Colon (tissue), 2 donors: ENCODE measurements around the gene CHD6.

Experiments used
- FAIRE-seq: peaks from 2 replicates; lab custom pipeline; 2012; peaks lifted over from hg19 to GRCh38; lab: Jason Lieb, UNC
- donor health status: control.
- donor health status: control.

The CHD6 gene

DNA sequence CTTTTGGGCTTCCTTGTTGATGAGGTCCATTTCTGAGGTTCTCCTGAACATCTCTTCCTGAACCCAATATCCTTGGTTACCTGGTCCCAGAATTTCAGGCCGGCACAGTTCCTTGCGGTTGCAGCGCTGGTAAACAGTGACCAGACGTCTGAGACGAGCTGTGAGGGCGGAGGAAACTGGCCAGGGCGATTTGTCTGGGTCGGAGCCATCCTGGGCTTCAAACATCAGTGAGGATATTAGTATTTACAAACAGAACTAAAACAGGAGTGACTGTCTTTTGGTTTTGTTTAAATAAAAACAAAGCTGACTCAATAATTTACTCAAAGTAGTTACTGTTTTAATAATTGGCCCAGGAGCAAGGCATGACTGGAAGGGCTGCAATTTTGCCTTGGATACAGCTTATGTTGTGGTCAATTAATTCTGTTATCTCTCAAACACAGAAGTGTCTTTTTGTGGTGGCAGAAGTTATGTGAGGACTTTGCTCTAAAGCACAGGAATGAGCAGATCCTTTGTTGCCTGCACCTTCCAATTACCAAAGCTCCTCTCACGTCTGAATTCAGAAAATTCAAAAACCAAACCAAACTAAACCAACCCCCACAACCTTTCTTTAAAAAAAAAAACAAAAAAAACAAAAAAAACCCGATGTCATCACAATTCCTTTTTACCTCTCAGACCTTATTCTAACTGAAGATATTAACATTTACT lies 192.8 kb downstream of the CHD6 start:
- no peak for FAIRE-seq

DNA sequence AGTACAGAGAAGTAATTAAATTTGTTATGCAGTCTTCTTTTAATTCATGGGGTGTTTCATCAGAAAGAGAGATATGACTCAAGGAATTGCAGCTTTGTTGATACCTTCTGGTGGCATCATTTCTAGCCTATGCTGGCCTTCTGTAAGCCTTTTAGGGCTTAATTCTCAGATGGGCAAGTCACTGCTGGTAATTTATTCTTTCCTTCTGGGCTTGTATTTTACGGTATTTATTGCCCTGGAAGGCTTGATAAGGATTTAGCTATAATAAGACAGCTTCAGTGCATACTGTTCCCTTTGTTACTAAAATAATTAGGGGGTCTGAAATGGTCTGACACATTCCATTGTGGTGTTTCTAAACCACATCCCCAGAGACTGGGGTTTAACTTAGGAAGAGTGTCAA lies 193.6 kb downstream of the CHD6 start:
- FAIRE-seq: no peak

DNA sequence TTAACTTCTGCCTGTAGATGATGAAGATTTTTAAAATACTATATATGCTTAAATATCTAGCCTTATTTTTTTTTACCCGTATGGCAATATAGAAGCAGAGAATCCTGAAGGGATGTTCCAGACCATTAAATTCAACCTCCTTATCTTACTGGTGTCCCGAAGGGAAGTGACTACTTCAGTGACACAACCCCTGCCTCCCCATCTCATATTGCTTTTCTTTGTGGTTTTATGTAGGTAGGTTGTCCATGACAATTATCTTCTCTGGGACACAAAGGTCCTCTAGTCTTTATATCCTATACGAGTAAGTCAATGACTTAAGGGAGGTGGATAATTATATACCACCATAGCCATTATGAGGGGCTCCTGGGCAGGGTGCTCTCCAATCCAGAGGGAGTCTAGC lies 194.2 kb downstream of the CHD6 start:
- FAIRE-seq: no peak

DNA sequence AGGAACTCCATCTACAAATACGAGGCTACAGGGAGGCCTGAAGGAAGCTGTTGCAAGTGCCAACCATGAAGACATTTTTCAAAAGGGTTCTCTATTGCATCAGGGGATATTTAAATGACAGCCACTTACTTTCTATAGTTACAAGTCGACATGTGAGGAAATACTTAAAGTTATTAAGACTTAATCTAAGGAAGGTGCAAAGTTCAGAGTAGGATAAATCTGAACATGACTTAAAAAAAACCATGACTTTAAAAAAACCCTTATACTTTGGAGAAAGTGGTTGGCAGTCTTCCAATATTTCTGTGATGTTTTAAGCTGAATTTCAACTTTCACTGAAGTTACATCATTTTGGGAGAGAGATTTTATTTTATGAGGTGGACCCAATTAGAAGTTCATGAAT lies 195.2 kb downstream of the CHD6 start:
- FAIRE-seq: no peak

DNA sequence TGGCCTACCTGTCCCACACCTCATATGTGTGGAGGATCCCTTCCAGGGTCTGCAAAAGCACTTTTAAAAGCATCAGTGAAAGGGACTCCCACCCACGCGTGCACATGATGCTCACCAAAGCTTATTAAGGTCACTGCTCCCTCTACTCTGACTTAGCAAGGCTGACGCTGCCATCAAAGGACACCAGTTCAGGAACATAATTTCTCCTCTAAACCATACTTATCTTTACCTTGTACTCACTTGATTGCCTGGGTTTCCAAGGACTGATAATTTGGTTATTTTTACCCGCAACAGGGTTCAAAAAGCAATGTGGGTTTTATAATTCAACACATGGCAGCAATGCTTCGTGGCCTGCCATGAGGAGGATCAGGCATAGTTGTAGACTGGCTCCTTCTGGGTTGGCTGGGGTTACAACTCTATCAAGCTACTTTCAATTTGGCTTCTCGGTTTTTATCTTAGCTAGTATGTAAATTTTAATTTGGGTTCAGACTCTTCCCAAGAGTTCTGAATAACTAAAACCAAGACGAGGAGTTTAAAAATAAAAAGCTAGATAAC lies 199.4 kb downstream of the CHD6 start:
- FAIRE-seq: no peak

DNA sequence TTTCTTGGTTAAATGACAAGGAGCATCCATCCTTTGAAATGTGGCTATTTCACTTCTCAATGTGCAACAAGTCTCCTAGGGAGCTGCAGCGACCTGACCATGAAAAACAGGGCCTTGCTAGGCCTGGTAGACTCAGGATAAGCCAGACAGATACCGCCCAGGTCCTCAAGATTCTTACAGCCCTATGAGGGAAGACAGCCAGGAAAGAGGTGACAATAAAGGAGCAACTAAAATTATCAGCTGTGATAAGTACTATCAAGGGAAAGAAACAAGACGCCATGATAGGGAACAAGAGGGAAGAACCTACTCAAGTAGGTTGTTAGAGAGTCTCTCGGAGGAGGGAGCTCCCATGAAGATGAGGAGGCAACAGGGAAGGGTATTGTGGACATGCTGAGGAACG lies 200.1 kb downstream of the CHD6 start:
- no peak for FAIRE-seq

DNA sequence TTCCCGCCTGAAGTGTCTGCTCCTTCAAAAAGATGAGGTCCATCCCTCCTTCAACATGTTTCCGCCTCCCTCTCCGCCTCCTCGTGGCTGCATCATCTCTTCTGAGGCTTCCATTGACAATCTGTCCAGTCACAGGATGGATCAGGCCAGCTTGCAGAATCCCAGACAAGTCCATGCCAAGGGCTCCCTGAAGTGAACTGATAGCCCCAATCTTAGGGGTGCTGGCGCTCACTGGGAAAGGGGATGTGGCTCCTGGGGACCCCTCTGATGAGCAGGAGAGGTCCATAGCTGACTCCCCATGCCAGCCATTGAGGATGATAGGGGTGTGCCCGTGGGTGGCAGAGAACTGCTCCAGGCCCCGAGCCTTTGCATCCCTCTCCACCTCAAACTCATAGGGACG lies 203.0 kb downstream of the CHD6 start:
- no peak for FAIRE-seq

DNA sequence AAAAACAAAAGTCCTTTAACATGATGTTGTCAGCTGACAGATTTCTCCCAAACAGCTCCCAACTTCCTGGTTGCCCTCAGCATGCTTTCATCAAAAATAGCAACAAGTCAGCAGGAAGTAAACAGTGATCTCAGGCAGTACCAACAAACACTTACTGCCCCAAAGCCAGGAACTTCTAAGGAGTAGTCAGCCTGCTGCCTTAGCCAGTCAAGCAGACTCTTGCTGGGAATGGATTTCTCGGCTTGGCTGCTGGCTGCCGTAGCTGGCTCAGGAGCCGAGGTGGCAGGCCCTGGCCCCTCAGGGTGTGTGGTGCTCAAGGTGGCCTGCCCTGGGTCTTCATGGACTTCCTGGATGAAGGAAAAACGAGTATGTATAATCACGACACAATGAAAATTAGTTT lies 205.0 kb downstream of the CHD6 start:
- FAIRE-seq: no peak

DNA sequence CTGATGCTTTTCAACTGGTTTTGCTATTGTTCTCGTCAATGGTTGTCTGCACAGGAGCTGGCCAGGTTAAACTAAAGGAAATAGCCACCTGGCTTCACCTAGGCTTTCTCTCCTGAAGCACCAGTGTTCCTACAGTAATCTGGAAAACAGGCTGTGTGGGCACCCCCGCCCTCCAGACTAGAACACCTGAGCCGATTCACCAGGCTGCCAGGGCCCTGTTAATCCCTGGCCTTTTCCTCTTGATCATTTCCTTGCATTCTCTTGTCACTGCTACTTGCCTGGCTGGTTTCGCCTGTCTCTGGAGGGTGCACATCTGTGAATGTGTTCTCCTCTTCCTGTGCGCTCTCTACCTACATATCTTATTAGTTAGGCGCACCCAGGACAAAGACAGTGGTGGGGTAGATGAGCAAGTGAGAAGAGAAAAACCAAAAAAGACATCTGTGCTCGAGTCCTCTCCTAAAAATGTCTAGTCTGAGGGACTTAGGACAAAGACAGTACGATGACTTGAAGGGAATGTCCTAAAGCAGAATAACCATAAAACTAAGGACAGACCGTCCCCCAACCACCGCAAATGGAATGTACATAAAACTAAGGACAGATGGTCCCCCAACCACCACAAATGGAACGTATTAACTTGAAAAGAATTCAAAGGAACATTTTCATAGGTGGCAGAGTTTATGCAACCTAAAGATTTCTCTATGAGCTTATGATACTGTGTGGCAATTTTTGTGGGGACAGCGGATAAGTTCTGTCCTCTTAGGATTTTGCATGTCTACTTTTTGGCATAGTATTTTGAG lies 205.7 kb downstream of the CHD6 start:
- no peak for FAIRE-seq

DNA sequence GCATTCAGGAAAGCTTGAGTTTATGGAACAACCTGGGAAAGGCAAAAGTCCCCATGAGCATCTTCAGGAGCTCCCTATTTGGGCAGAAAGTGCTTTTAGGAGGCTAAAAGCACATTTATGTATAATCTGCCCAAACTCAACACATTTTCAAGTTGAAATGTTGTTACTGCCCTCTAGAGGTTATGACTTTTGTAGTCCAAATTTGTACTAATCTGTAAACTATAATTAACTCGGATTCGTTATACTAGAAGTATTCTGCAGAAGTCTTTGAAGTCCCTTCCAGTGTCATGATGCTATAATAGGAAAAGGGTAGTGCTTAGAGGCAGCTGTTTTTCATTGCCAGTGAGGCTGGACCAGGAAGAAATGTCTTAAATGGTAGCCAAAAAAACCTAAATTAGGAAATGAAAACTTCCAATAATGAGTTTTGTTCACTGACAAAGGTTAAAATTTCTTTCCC lies 206.8 kb downstream of the CHD6 start:
- no peak for FAIRE-seq

DNA sequence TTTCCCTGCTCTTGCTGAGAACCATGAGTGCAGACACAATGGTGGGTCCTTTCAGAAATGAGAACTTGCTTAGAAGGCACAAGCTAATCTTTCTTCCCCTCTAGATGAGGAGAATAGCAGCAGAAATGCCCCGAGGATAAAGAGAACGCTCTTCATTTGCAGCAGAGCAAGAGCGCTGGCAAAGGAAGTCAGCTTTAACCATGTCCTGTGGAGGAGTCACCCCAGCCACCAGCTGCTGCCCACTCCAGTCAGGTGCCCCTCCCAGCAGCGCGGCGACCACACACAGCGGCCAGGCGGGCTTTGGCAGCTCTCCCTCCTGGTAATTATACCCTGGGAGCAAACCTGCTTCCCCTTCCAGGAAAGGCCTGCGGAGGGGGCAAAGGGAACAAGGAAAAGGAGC lies 209.2 kb downstream of the CHD6 start:
- no peak for FAIRE-seq

DNA sequence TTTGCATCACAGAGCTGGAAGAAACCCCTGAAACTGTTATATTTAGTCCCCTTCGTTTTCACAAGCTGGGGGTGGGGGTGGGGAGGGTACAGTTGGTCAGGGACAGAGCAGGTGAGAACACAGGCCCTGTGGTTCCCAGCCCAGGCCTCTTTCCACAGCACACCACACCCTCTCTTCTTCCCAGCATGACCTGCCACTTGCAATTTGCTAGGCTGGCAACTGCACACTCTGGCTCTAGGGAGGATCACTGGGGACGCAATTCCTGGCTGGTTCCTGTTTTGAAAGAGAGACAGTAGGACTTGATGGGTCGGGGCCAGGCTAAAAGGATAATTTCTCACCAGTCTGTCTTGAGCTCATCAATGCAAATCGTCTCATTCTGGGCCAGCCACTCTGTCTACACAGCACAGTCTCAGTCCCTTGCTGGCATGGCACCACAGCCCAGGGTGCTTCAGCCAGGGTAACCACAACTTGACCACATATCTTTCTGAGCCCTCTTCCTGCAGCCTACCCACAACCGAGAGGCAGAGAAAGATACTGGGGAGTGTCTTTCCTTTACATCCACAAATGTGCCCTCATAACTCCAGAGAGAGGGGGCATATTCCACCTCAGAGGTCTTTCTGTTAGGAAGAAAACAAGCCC lies 209.9 kb downstream of the CHD6 start:
- no peak for FAIRE-seq

DNA sequence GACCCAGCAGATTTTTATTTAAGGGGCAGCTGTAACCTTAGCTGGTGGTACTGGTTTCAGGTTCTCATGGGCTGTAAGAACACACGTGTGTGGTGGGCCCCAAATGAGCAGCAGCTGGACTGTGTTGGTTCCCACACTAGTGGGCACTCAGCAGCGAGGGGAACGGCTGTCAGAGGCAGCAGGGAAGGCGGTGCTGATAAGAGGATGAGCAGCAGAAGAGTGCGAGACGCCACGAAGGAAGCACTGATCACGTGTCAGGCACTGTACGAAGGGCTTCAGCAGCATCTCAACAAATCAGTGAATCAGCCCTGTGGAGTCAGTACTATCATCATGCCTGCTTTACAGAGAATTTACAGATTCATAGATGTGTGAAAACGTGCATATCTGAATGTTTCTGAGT lies 210.6 kb downstream of the CHD6 start:
- FAIRE-seq: no peak

DNA sequence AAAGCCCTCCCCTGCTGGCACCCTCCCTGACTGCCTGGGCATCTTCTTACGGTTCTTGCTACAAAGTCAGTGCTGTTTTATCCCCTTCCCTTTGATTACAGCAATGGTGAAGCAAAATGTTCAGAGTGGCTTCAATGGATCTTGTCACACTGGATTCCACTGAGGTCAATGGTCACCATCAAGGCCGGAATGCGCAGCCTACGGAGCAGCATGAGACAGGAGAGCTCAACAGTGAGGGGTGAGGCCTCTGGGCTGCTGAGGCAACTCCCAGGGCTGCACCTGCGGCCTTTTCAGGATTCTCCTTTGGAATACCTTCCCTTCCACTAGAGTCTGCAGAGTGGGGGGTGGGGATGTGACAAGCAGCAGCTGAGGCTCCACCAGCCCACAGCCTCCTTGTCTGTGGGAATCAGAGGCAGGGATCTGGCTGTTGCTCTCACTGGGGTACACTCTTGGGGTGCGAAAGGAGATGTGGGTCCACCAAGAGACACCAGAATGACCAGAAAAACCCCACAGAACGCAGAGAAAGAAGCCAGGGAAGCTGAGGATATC lies 211.2 kb downstream of the CHD6 start:
- FAIRE-seq: no peak

DNA sequence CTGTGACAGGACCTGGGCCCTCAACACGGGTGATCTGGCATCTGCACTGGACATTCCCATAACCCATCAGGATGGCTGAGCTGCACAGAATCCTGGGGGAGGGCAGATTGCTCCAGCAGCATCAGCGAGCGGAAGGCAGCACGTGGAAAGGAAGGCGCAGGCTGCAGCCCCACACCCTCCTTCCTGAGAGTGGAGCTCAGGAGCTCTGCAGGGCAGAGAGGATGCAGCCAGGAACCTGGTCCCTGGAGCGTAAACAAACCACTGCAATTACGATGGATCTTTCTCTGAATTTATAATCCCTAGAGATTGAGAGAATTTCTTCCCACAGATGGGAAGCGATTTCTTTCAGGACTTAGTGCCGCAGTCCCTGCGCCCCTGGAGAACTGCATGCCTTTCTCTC lies 211.8 kb downstream of the CHD6 start:
- FAIRE-seq: no peak

DNA sequence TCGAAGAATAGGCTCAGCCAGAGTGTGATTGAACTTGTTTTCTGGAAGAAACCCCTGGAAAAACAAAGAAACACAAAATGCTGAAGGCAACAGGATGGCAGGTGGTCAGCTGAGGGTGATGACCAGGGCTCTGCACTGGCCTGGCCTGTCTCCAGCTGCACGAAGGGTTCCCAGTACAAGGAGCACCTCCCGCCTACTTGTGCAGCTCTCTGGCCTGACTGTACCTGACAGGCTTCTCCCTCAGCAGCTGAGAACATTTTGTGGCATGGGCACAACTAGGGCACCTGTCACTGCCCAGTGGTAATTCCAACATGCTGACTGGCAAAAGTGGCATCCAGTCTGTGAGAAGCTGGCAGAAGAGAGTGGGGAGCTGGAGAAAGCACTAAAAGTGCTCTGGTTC lies 212.7 kb downstream of the CHD6 start:
- no peak for FAIRE-seq

DNA sequence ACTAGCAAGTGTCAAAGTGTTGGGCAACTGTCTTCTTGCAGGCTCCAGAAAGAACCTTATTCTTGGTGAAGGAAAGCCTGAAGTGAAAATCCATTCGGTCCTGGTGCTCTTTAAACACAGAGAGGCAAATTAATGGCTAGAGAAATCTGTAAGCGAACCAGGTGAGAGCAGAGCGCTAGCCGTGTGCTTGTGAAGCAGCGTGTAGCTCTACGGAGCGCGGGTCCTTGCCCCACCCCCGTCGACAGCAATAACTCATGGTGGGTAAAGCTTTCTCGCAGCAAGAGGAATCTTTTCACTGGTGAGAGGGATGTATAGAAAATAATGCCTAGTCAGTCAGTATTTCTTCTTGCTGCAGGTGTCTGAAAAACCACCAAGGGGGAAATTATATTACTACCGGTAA lies 214.6 kb downstream of the CHD6 start:
- FAIRE-seq: no peak

DNA sequence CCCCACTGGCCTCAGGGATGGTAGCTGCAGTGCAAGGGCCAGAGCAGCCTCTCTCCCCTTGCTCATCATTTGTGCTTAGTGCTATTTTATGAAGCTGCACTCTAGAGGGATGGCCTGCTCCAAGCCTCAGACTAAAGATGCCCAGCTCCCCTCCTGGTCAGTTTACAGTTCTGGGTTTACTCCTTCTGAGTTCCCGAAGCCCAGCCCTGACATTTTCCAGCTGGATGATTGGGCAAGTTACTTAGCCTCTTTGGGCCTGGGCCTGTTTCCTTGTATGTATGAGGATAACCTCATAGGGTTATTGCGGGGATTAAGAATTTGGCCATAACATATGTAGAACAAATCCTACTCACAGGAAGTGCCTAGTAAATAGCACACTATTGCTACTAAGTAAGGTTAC lies 219.8 kb downstream of the CHD6 start:
- no peak for FAIRE-seq

DNA sequence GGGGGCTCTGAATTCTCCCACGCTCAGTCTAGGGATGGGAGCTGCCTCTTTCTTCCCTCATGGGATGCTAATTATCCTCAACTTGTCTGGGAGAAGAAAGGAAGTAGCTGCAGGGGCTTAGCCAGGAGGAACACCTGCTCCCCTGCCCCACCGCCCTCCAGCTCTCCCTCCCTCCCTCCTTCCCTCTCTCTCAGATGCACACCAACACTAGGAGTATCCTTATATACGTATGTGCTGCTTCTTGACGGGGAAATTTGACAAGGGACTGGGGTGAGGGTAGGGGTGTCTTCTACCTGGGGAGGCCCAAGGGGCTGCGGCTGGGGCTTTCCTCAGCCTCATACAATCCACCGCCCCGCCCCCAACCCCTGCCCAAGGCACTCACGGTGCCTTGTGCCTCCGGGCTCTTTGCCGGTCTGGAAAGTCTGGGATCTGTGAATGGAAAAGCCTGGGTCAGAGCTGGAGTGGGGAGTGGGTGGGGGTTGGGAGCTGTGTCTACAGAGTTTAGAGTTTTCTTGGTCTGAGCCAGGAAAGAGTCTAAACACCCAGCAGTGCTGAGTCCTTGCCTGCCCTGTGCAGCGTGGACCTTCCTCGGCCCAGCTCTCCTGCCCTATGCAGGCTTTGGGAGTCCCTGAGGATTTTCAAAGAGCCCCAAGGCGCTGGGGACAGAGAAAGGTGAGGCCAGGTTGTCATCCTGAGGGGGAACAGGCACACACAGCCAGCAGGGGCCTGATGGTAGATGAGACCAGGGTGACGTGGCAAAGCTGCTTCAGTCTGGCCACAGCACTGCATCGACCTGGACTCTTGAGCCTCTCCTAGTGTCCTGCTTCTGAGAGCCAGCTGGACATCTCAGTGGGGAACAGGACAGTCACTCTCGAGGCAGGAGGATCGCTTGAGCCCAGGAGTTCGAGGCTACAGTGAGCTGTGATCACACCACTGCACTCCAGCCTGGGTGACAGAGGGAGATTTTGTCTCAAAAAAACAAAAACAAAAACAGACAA lies 222.2 kb downstream of the CHD6 start:
- no peak for FAIRE-seq

DNA sequence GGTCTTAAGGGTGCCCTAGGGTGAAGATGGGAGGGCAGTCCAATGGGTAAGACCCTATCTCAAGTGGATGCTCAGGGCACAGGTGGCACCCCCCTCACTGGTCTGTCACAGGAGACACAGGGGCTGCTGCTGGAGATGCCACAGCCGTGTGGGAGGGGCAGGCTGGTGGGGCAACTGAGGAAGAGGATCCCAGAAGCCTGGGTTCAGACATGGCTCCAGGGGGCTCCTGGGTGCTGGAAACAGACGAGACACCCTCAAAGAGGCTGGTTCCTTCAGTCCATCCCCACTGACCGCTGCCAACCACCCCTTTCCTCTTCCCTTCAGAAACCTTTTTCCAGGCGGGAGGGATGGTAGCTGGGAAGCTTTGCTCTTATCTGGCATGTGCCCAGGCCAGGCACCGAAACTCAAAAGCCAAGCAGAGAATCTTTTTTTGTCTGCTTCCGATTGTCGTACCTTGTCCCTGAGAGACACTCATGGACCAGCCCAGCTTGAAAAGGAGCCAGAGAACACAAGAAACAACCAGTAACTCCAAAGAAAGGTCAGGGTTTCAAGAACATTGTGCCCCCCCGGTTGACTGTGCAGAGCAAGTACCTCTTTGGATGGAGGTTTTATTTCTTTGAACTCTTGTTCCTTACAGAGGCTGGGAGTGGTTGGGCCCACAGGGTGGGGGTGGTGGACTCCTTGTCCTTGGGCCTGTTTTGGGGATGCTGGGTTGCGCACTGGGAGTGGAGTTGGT lies 223.1 kb downstream of the CHD6 start:
- no peak for FAIRE-seq

DNA sequence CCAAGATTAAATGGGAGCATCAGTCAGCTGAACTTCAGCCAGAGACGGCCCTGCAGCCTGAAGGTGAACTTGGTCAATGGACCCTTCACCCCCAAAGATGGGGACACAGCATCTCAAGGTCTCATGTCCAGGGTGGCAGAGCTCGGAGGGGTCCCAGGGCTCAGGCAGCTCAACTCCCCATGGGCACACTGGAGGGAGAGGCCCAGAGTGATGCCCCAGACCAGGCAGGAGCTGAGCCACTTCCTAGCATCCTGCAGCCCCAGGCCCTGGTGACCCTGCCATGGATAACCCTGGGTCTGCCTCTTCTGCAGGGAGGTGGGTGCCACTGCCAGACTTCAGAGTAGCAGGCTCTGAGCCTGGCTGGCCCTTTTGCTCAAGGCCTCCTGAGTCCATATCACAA lies 224.1 kb downstream of the CHD6 start:
- no peak for FAIRE-seq
